Measurements from ENCODE around the gene DISP3. TPM values are rescaled to one million over a fixed set of nuclear protein-coding genes. Genes with fewer than 3 reads are reported as not detected.
A peak's percentile ranks its signal among the peaks of the same experiment; 100 is the strongest.

DISP3 gene
- total RNA-seq, 1 donor: under 0.01 TPM

DNA sequence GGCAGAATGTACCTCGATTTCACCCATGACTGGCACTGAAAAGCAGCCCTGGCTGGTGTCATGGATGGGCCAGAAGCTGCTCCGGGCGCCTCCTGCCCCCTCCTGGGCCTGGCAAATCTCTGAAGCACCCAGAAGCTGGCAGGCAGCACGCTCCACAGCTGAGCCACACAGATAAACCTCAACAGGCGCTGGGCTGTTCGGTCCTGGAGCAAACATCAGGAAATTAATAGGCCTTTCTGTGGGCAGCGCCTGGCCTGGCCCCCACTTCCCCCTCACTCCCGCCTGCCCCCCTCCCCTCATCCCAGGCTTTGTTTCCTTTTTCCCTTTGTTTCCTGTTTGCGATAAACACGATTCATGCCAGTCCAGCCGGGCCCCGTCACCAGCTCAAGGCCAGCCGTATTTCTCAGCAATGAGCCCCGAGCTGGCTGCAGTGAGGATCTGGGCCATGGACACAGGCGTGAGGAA is 20.1 kb upstream of the DISP3 start:
- no peak overlapping the region for H3K4me2 ChIP-seq (ENCODE audit: insufficient read depth, low read length)
- no peak overlapping the region for H2AFZ ChIP-seq (ENCODE audit: low read length)
- TF ChIP-seq, protein P1, sequence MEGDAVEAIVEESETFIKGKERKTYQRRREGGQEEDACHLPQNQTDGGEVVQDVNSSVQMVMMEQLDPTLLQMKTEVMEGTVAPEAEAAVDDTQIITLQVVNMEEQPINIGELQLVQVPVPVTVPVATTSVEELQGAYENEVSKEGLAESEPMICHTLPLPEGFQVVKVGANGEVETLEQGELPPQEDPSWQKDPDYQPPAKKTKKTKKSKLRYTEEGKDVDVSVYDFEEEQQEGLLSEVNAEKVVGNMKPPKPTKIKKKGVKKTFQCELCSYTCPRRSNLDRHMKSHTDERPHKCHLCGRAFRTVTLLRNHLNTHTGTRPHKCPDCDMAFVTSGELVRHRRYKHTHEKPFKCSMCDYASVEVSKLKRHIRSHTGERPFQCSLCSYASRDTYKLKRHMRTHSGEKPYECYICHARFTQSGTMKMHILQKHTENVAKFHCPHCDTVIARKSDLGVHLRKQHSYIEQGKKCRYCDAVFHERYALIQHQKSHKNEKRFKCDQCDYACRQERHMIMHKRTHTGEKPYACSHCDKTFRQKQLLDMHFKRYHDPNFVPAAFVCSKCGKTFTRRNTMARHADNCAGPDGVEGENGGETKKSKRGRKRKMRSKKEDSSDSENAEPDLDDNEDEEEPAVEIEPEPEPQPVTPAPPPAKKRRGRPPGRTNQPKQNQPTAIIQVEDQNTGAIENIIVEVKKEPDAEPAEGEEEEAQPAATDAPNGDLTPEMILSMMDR (IDR thresholded peaks at IDR 0.05; ENCODE audit: extremely low read depth, low read depth, low read length): no peak

DNA sequence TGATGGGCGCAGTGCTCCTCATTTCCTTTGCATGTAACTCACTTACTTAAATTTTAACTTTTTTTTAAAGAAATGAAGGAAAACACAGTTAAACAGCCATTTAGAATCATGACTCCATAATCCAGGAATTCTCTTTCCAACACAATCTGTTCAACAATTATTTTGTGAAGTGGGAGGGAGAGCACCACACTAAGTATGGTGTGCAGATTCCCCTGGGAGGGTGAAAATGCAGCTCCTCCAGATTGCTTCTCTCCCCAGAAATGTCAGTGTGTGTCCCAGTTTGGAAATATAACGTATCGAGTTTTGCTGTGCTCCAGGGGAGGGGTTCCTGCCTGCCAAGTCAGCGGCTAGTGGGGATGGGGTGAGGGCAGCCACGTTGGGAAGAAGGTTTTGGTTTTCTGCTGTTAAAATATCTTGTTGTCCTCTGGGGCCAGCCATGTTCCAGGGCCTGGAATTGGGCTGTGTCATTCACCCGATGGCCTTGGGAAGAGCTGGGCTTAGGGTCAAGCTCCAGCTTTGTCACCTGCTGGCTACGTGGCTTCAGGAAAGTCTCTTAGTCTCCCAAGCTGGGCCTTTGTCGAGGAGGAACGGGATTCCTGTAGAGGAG is 17.3 kb upstream of the DISP3 start:
- peaks cover 4% of the 10 kb centered on the region for H3K27me3 ChIP-seq (ENCODE audit: insufficient read depth, low read length)
- H3K4me1 ChIP-seq (ENCODE audit: insufficient read depth, low read length): no peaks in the 10 kb centered on the region
- no peaks in the 10 kb centered on the region for H4K20me1 ChIP-seq (ENCODE audit: insufficient read depth, low read length)
- no peaks in the 10 kb centered on the region for H3K9me3 ChIP-seq (ENCODE audit: low read depth, low read length)
- no peak overlapping the region for H3K27ac ChIP-seq (ENCODE audit: low read depth, low read length)
- DNase-seq (ENCODE audit: insufficient read length, low spot score, missing footprints): peak; percentile 73
- no peaks in the 10 kb centered on the region for H3K79me2 ChIP-seq (ENCODE audit: insufficient read depth, low read length)
- H3K36me3 ChIP-seq (ENCODE audit: insufficient read depth, low read length): no peaks in the 10 kb centered on the region
- H2AFZ ChIP-seq (ENCODE audit: low read length): no peak overlapping the region
- no peak overlapping the region for H3K4me2 ChIP-seq (ENCODE audit: insufficient read depth, low read length)
- TF ChIP-seq, protein P1 (IDR thresholded peaks at IDR 0.05; ENCODE audit: extremely low read depth, low read depth, low read length): no peak
- H3K4me3 ChIP-seq (ENCODE audit: insufficient read depth, low read length): no peak overlapping the region

More for the DNA sequence above, 20.1 kb upstream of the DISP3 start:
- no peaks in the 10 kb centered on the region for H3K36me3 ChIP-seq (ENCODE audit: insufficient read depth, low read length)
- H3K4me1 ChIP-seq (ENCODE audit: insufficient read depth, low read length): no peaks in the 10 kb centered on the region
- H3K79me2 ChIP-seq (ENCODE audit: insufficient read depth, low read length): no peaks in the 10 kb centered on the region
- H3K27ac ChIP-seq (ENCODE audit: low read depth, low read length): no peak overlapping the region
- no peaks in the 10 kb centered on the region for H4K20me1 ChIP-seq (ENCODE audit: insufficient read depth, low read length)
- no peak overlapping the region for H3K4me3 ChIP-seq (ENCODE audit: insufficient read depth, low read length)
- H3K9me3 ChIP-seq (ENCODE audit: low read depth, low read length): no peaks in the 10 kb centered on the region
- H3K27me3 ChIP-seq (ENCODE audit: insufficient read depth, low read length): peaks cover 8% of the 10 kb centered on the region
- DNase-seq (ENCODE audit: insufficient read length, low spot score, missing footprints): peak; percentile 83

DNA sequence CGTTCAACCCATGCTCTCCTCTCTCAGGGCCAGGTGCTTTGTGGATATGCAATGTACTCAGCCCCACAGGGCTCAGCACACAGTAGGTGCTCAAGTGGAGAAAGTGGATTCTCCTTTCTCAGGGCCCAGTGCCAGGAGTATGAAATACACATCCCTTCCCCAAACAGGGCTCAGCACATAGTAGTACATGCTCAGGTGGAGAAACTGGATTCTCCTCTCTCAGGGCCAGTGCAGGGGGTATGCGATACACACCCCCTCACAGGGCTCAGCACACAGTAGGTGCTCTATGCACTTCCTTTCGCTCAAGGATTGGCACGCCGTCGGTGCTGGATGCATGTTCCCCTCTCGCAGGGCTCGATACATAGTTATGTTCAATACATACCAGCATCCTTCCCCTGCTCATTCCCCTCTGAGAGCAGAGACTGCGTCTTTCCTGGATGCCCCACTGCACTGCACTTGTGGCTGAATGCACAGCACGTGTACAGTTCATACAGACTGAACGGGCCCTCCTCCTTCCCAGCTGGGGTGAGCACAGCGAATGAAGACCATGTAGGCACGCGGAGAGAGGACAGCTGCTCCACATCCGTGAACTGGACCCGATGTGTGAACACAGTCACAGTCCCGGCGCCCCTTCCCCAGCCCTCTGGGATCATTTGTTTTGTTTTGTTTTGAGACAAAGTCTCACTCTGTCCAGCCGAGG is 16.6 kb upstream of the DISP3 start:
- no peak overlapping the region for H3K4me3 ChIP-seq (ENCODE audit: insufficient read depth, low read length)
- no peak overlapping the region for H3K27ac ChIP-seq (ENCODE audit: low read depth, low read length)
- no peaks in the 10 kb centered on the region for H3K79me2 ChIP-seq (ENCODE audit: insufficient read depth, low read length)
- no peaks in the 10 kb centered on the region for H3K4me1 ChIP-seq (ENCODE audit: insufficient read depth, low read length)
- H3K4me2 ChIP-seq (ENCODE audit: insufficient read depth, low read length): no peak overlapping the region
- TF ChIP-seq, protein P1 (IDR thresholded peaks at IDR 0.05; ENCODE audit: extremely low read depth, low read depth, low read length): no peak
- no peak overlapping the region for H2AFZ ChIP-seq (ENCODE audit: low read length)
- no peak for DNase-seq (ENCODE audit: insufficient read length, low spot score, missing footprints)
- no peaks in the 10 kb centered on the region for H3K36me3 ChIP-seq (ENCODE audit: insufficient read depth, low read length)
- no peaks in the 10 kb centered on the region for H4K20me1 ChIP-seq (ENCODE audit: insufficient read depth, low read length)
- H3K27me3 ChIP-seq (ENCODE audit: insufficient read depth, low read length): peaks cover 4% of the 10 kb centered on the region
- H3K9me3 ChIP-seq (ENCODE audit: low read depth, low read length): no peaks in the 10 kb centered on the region

DNA sequence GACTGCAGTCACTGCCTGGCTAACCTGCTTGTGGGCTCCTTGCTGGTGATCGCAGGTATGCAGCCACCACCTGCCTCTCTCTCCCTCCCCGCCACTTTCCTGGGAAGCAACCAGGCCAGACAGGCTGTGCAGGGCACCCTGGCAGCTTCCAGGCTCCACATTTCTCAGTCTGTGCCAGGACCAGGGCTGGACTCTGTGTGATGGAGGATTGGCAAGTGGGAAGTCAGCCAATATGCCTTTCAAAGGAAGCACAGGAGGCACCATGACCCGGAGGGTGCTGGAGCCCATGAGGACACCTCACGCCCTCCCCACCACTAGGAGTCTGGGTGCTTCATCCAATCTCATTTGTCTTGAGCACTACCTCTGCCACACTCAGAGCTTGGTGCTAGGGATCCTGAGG is 15.8 kb upstream of the DISP3 start:
- TF ChIP-seq, protein P1 (IDR thresholded peaks at IDR 0.05; ENCODE audit: extremely low read depth, low read depth, low read length): no peak
- Histone ChIP-seq H3K36me3 (ENCODE audit: insufficient read depth, low read length) (no peaks in the 10 kb centered on the region), H3K4me2 (ENCODE audit: insufficient read depth, low read length) (no peak overlapping the region), H3K9me3 (ENCODE audit: low read depth, low read length) (no peaks in the 10 kb centered on the region), H3K27ac (ENCODE audit: low read depth, low read length) (no peak overlapping the region), H3K4me1 (ENCODE audit: insufficient read depth, low read length) (no peaks in the 10 kb centered on the region), H3K4me3 (ENCODE audit: insufficient read depth, low read length) (no peak overlapping the region), H2AFZ (ENCODE audit: low read length) (no peak overlapping the region), H4K20me1 (ENCODE audit: insufficient read depth, low read length) (no peaks in the 10 kb centered on the region), H3K27me3 (ENCODE audit: insufficient read depth, low read length) (peaks cover 4% of the 10 kb centered on the region), H3K79me2 (ENCODE audit: insufficient read depth, low read length) (no peaks in the 10 kb centered on the region)
- no peak for DNase-seq (ENCODE audit: insufficient read length, low spot score, missing footprints)
